ENCODE measurements around the gene SLC30A4. TPM values are rescaled to one million over a fixed set of nuclear protein-coding genes. Genes with fewer than 3 reads are reported as not detected.

Gene SLC30A4
- total and polyA plus RNA-seq, 2 donors (not counting 1 experiment from before 2014, with no cell fraction given) = 6.7 to 9.1 TPM

DNA sequence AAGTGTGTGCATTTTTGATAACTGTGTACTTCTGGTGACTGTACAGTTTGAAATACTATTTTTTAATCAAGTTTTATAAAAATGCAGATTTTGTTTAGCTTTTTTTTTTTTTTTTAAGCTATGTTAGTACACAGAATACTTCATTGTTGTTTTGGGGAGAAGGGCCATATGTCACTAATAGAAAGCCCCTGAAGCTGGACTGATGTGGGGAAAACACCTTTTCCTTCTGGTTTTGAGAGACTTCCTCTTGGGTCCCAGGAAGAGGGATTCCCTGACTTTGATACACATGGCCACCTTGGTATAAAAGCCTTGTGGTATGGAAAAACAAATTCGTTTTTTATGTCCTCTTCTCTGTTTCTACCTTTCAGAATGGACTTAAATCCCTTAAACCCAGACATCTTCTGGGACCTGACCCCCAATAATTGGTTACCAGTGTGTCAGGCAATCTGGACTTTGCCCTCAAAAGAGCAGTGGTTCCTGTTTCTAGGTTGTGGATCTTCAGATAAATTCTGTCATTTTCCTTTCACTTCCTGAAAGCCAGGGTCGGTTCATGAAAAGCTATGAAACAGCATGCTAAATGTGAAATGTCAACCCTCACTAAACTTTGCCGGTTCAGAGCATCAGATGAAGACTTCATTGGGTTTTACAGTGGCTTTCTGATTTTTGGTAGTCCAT lies 33.5 kb upstream of the SLC30A4 start:
- Mint-ChIP-seq H3K27ac (no peak overlapping the region), H3K9me3 (ENCODE audit: insufficient read depth) (no peaks in the 10 kb centered on the region), H3K4me1 (peaks cover 9% of the 10 kb centered on the region), H3K27me3 (peaks cover under 1% of the 10 kb centered on the region), H3K4me3 (no peak overlapping the region)
- peaks cover 4 to 7% of the 10 kb centered on the region in 2 donors for H3K4me1 ChIP-seq (ENCODE audit: control insufficient read depth in 2 of 2, insufficient read depth in 2 of 2, low read length in 2 of 2)
- H3K4me2 ChIP-seq (replicated peaks; ENCODE audit: low read depth, low read length, poor library complexity, severe bottlenecking) = peak overlapping the region; percentile 6
- no peaks in the 10 kb centered on the region for H3K79me2 ChIP-seq (ENCODE audit: control insufficient read depth, insufficient read depth, low read length)
- H4K20me1 ChIP-seq (ENCODE audit: control insufficient read depth, insufficient read depth, low read length, poor library complexity, severe bottlenecking) = no peaks in the 10 kb centered on the region
- peak; percentile 32 for DNase-seq
- POLR2A ChIA-PET = interaction anchor here (1.2 kb wide), 1 partner anchor 30 kb away, joined by 3 read pairs; no protein-coding TSS in a partner anchor
- H2AFZ ChIP-seq (ENCODE audit: insufficient read depth, low read depth, low read length, poor library complexity, severe bottlenecking) = no peak overlapping the region
- H3K36me3 ChIP-seq (replicated peaks in 1 of 2; ENCODE audit: control extremely low read depth in 1 of 2, control insufficient read depth in 1 of 2, extremely low read depth in 1 of 2, insufficient read depth in 2 of 2, low read length in 1 of 2) = no peaks in the 10 kb centered on the region
- WGBS (ENCODE audit: insufficient coverage) = no CpG with 5 or more reads among the region's 3 CpGs
- intact Hi-C loops (cut with micrococcal nuclease) = no loop called here
- no peak for ATAC-seq (ENCODE audit: low read depth)
- CTCF ChIA-PET = interaction anchor here (1.6 kb wide), 1 partner anchor 33 kb away, joined by 3 read pairs; no protein-coding TSS in a partner anchor
- peaks cover 0 to 4% (median 2%) of the 10 kb centered on the region in 4 experiments for H3K27me3 ChIP-seq (replicated peaks in 1 of 4; ENCODE audit: control extremely low read depth in 1 of 4, control insufficient read depth in 3 of 4, insufficient read depth in 4 of 4, low read length in 3 of 4)
- no peak overlapping the region for H3K9ac ChIP-seq (ENCODE audit: low read length)
- TF ChIP-seq, protein P1, sequence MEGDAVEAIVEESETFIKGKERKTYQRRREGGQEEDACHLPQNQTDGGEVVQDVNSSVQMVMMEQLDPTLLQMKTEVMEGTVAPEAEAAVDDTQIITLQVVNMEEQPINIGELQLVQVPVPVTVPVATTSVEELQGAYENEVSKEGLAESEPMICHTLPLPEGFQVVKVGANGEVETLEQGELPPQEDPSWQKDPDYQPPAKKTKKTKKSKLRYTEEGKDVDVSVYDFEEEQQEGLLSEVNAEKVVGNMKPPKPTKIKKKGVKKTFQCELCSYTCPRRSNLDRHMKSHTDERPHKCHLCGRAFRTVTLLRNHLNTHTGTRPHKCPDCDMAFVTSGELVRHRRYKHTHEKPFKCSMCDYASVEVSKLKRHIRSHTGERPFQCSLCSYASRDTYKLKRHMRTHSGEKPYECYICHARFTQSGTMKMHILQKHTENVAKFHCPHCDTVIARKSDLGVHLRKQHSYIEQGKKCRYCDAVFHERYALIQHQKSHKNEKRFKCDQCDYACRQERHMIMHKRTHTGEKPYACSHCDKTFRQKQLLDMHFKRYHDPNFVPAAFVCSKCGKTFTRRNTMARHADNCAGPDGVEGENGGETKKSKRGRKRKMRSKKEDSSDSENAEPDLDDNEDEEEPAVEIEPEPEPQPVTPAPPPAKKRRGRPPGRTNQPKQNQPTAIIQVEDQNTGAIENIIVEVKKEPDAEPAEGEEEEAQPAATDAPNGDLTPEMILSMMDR (IDR thresholded peaks at IDR 0.05) = no peak
- TF ChIP-seq EZH2 (IDR thresholded peaks at IDR 0.05; ENCODE audit: borderline replicate concordance, insufficient read depth, low read depth, low read length, poor library complexity, severe bottlenecking) = no peak
- no peaks in the 10 kb centered on the region for H3K9me3 ChIP-seq (ENCODE audit: control extremely low read depth in 1 of 3, control insufficient read depth in 2 of 3, insufficient read depth in 1 of 3, low read length in 2 of 3)
- no peak overlapping the region for H3K27ac ChIP-seq (ENCODE audit: low read length in 2 of 2)
- H3K4me3 ChIP-seq (ENCODE audit: control extremely low read depth in 1 of 5, extremely low read depth in 1 of 5, insufficient read depth in 1 of 5, low read depth in 2 of 5, low read length in 4 of 5) = no peak overlapping the region

DNA sequence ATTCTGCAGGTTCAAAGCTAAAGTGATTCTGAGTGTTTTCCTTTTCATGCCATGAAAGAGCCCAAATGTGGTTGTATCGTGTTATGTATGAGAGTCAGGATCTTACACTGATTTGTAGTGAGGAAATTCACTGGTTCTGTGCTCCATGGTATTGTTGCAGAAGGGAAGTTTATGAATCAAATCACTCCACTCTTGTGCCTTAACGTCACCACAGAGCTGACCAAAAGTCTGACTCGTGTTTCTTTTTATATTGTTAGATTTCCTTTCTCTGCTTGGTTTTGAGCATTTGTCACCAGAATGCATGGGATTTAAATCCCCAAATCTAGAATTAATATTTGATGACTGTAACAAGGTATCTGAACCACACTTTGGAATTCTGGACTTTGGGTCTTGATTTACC lies 29.1 kb upstream of the SLC30A4 start:
- Histone ChIP-seq H3K27ac (ENCODE audit: low read length in 2 of 2) (no peak overlapping the region), H3K9me3 (ENCODE audit: control extremely low read depth in 1 of 3, control insufficient read depth in 2 of 3, insufficient read depth in 1 of 3, low read length in 2 of 3) (no peaks in the 10 kb centered on the region), H3K9ac (ENCODE audit: low read length) (no peak overlapping the region), H3K36me3 (replicated peaks in 1 of 2; ENCODE audit: control extremely low read depth in 1 of 2, control insufficient read depth in 1 of 2, extremely low read depth in 1 of 2, insufficient read depth in 2 of 2, low read length in 1 of 2) (no peaks in the 10 kb centered on the region), H3K27me3 (replicated peaks in 1 of 4; ENCODE audit: control extremely low read depth in 1 of 4, control insufficient read depth in 3 of 4, insufficient read depth in 4 of 4, low read length in 3 of 4) (peaks cover 0 to 4% (median 2%) of the 10 kb centered on the region in 4 experiments), H3K4me3 (ENCODE audit: control extremely low read depth in 1 of 5, extremely low read depth in 1 of 5, insufficient read depth in 1 of 5, low read depth in 2 of 5, low read length in 4 of 5) (no peak overlapping the region), H4K20me1 (ENCODE audit: control insufficient read depth, insufficient read depth, low read length, poor library complexity, severe bottlenecking) (no peaks in the 10 kb centered on the region), H3K4me1 (ENCODE audit: control insufficient read depth in 2 of 2, insufficient read depth in 2 of 2, low read length in 2 of 2) (peaks cover 4 to 7% of the 10 kb centered on the region in 2 donors), H3K79me2 (ENCODE audit: control insufficient read depth, insufficient read depth, low read length) (no peaks in the 10 kb centered on the region), H3K4me2 (replicated peaks; ENCODE audit: low read depth, low read length, poor library complexity, severe bottlenecking) (no peak overlapping the region), H2AFZ (ENCODE audit: insufficient read depth, low read depth, low read length, poor library complexity, severe bottlenecking) (no peak overlapping the region)
- Mint-ChIP-seq H3K9me3 (ENCODE audit: insufficient read depth) (no peaks in the 10 kb centered on the region), H3K27ac (no peak overlapping the region), H3K4me3 (no peak overlapping the region), H3K4me1 (peaks cover 7% of the 10 kb centered on the region), H3K27me3 (peaks cover 7% of the 10 kb centered on the region)
- no peak for DNase-seq
- ChIA-PET CTCF (no interaction called here), POLR2A (no interaction called here)
- TF ChIP-seq, protein P1 (IDR thresholded peaks at IDR 0.05) = no peak
- TF ChIP-seq EZH2 (IDR thresholded peaks at IDR 0.05; ENCODE audit: borderline replicate concordance, insufficient read depth, low read depth, low read length, poor library complexity, severe bottlenecking) = no peak
- no peak for ATAC-seq (ENCODE audit: low read depth)
- WGBS (ENCODE audit: insufficient coverage) = 82% methylated on average over 1 of the region's 3 CpGs
- intact Hi-C loops (cut with micrococcal nuclease) = no loop called here

Measured in B cell (primary cell).